Right lobe of liver (tissue), 4 donors: Measurements from ENCODE around the gene PTPA.

Source experiments
- CTCF ChIP-seq, 4 donors: fragments of 200-600 bp in 3 of 4; fragments of 450-650 bp in 1 of 4; IDR thresholded peaks; one replicate each; pipeline versions ENCODE4 v1.5.1 to v1.8.0; 2016 to 2022; ENCODE audit warnings: antibody characterized with exemption in 4 of 4, mild to moderate bottlenecking in 2 of 4
- POLR2A ChIP-seq: fragments of 450-650 bp; IDR thresholded peaks from one replicate; pipeline ENCODE4 v1.6.1; 2017; ENCODE audit warnings: antibody characterized with exemption, mild to moderate bottlenecking
- donor health status: DM: no; HTN: no; CAD: no.
- donor health status: DM: no; HTN: no; CAD: no.
- donor health status: DM: no; HTN: yes; CAD: no.

- TF ChIP-seq POLR2A (no peak), CTCF (IDR thresholded peaks at IDR 0.05) (no peak)
Measured at GRCh38 chr9:129121483-129121882, 10.3 kb downstream of the PTPA start.
